ACC112 (cell line): ENCODE data around the gene ZSWIM6.

ENCODE experiments used
- H2AFZ ChIP-seq: fragments of 200-600 bp; sonication (generic); one replicate; pipeline ENCODE4 v1.6.0; 2017; ENCODE audit warnings: antibody characterized with exemption, low read length; ENCODE audit not compliant: unreplicated experiment
- H3K27ac ChIP-seq: fragments of 200-600 bp; sonication (generic); 2 replicates; pipeline ENCODE4 v1.5.1; 2014; ENCODE audit warnings: low read depth, mild to moderate bottlenecking, antibody characterized with exemption, low read length, moderate library complexity
- H3K27me3 ChIP-seq: fragments of 200-600 bp; sonication (generic); 2 replicates; pipeline ENCODE4 v1.6.1; 2014; ENCODE audit warnings: mild to moderate bottlenecking, antibody characterized with exemption, low read length, moderate library complexity, mixed read lengths; ENCODE audit not compliant: insufficient read depth
- H3K36me3 ChIP-seq: fragments of 200-600 bp; sonication (generic); 2 replicates; pipeline ENCODE4 v1.6.1; 2016; ENCODE audit warnings: mild to moderate bottlenecking, antibody characterized with exemption, low read length, moderate library complexity, mixed read lengths; ENCODE audit not compliant: insufficient read depth
- H3K4me1 ChIP-seq: fragments of 200-600 bp; sonication (generic); one replicate; pipeline ENCODE4 v1.6.1; 2016; ENCODE audit warnings: low read length, mixed read lengths; ENCODE audit not compliant: insufficient read depth, unreplicated experiment, control insufficient read depth
- H3K4me3 ChIP-seq: fragments of 200-600 bp; sonication (generic); 2 replicates; pipeline ENCODE4 v1.5.1; 2014; ENCODE audit warnings: mild to moderate bottlenecking, low read depth, low read length
- H3K79me2 ChIP-seq: fragments of 200-600 bp; sonication (generic); one replicate; pipeline ENCODE4 v1.6.0; 2016; ENCODE audit warnings: low read length; ENCODE audit not compliant: control insufficient read depth, unreplicated experiment, insufficient read depth

The ZSWIM6 gene

DNA sequence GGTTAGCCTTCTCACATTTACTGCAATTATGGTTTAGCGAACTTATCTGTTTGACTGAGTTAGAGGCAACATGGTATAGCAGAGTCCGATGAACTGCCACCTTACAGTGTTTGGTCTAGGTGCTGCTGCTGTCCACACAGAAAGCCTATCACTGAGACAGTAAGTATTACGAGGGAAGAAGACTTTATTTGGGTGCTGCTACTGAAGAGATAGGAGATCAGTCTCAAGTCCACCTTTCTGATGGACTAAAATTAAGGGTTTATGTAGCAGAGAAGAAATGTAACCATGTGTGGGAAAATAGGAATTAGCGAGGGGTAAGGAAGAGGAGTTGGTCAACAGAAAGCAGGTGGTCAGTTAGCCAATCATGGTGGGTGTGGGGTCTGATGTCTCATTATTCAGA, 109.7 kb downstream of the ZSWIM6 start:
- H3K36me3 ChIP-seq = peaks cover 10% of the 10 kb centered on the region; the same call in 1 of the 2 replicates
- H3K4me3 ChIP-seq = no peak overlapping the region
- H3K4me1 ChIP-seq = no peaks in the 10 kb centered on the region
- H3K79me2 ChIP-seq = peaks cover 55% of the 10 kb centered on the region
- H3K27ac ChIP-seq = no peak overlapping the region
- no peaks in the 10 kb centered on the region for H3K27me3 ChIP-seq
- no peak overlapping the region for H2AFZ ChIP-seq

DNA sequence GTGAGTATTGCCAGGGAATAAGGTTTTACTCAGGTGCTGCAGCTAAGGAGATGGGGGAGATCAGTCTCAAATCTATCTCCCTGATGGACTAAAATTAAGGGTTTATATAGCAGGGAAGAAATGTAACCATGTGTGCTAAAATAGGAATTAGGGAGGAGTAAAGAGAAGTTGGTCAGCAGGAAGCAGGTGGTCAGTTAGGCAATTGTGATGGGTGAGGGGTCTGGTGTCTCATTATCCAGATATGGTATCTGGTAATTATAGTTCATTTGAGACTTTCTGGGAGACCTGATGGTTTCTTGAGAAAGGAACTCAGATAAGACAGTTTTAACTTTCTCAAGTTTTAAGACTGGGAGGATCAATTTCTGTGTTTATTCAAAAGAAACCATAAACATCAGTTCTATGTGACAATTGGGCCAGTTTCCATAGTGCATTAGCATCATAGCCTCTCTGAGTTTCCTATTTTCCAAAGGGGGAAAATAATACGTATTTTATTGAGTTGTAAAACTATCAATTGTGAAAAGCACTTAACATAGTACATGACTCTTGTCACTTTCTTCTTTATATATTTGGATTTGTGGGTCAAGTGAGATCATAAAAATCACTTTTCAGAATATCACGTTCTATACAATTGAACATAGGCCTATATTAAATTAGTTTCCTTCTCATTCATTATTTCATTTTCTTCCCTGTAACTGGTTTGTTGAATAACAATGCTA, 115.9 kb downstream of the ZSWIM6 start:
- peaks cover 20% of the 10 kb centered on the region; the same call in 1 of the 2 replicates for H3K36me3 ChIP-seq

DNA sequence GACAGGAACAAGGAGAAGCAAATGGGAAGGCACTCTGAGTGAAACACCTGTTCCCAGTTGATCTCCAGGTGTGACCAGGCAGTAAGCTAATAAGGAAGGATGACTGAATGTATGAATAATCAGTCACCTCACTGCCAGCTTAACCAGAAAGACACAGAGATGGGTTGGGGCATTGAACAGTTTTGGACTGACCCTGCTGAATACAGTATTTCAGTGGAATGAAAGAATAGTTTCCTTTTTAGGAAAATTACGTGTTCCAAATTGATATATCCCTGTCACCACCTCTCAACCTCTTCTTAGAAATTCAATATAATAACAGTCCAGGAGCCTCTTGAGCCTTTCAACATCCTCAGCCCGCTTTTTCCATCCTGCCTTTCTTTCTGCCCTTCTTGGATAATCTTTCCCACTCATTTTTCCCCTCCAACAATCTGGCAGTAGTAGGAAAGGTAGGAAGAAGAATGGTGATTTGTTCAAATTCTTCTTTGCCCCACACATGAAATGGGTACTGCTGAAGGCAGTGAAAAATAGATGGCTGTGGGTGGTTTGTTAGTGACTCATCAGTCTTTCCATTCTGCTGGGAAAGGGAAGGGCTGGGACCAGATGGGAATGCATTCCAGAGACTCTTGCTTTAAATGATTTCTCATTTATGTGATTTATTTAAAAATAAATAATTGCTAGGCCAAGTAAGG, 117.9 kb downstream of the ZSWIM6 start:
- Histone ChIP-seq H3K79me2 (peaks cover 59% of the 10 kb centered on the region), H3K4me1 (peaks cover 29% of the 10 kb centered on the region), H3K36me3 (peaks cover 17% of the 10 kb centered on the region; the same call in 1 of the 2 replicates)

More for the DNA sequence above, 115.9 kb downstream of the ZSWIM6 start:
- Histone ChIP-seq H3K4me1 (peaks cover 29% of the 10 kb centered on the region), H3K27ac (no peak overlapping the region), H3K27me3 (no peaks in the 10 kb centered on the region), H3K79me2 (peaks cover 47% of the 10 kb centered on the region), H2AFZ (no peak overlapping the region), H3K4me3 (no peak overlapping the region)

DNA sequence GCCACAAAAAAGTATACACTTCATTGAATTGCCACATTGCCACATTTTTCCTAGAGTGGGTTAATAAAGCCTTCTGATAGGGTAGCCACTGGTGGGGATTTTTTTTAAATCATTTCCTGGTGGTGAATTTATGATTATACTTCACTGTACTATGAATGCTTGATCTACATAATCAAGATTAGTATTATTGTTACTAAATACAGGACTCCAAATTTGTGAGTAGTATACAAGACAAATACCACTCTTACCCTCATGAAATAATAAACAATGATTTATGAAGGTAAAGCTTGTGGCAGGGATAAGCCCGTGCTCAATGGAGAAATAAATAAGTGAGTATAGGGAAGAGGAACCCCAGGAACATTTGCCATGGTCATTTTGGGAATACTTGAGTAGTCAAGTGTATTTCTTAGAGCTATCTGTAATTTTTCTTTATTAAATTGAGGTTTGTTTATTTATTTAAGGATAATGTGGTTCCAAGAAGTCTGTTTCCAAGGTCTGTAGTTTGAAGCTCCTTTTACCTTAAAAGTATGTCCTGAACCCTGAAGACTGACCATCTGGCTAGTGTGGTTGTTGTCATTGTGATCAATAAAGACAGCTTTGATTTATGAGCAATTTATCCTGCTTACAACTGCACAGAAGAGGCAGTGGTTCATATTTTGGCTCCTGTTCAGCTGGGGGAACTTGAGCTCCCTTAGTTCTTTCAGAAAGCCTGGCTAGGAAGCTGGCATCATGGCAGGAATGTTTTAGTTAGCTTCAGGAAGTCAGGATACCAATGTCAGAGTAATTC, 118.6 kb downstream of the ZSWIM6 start:
- H3K36me3 ChIP-seq = peaks cover 17% of the 10 kb centered on the region; the same call in 1 of the 2 replicates
- H2AFZ ChIP-seq = no peak overlapping the region
- H3K79me2 ChIP-seq = peaks cover 64% of the 10 kb centered on the region
- H3K27me3 ChIP-seq = no peaks in the 10 kb centered on the region
- H3K27ac ChIP-seq = peak overlapping the region; percentile 93
- no peak overlapping the region for H3K4me3 ChIP-seq
- peaks cover 29% of the 10 kb centered on the region for H3K4me1 ChIP-seq

More for the DNA sequence above, 117.9 kb downstream of the ZSWIM6 start:
- H3K27me3 ChIP-seq = no peaks in the 10 kb centered on the region
- H2AFZ ChIP-seq = no peak overlapping the region
- H3K4me3 ChIP-seq = peak overlapping the region; percentile 21; the same call in 1 of the 2 replicates
- H3K27ac ChIP-seq = peak overlapping the region; percentile 93

DNA sequence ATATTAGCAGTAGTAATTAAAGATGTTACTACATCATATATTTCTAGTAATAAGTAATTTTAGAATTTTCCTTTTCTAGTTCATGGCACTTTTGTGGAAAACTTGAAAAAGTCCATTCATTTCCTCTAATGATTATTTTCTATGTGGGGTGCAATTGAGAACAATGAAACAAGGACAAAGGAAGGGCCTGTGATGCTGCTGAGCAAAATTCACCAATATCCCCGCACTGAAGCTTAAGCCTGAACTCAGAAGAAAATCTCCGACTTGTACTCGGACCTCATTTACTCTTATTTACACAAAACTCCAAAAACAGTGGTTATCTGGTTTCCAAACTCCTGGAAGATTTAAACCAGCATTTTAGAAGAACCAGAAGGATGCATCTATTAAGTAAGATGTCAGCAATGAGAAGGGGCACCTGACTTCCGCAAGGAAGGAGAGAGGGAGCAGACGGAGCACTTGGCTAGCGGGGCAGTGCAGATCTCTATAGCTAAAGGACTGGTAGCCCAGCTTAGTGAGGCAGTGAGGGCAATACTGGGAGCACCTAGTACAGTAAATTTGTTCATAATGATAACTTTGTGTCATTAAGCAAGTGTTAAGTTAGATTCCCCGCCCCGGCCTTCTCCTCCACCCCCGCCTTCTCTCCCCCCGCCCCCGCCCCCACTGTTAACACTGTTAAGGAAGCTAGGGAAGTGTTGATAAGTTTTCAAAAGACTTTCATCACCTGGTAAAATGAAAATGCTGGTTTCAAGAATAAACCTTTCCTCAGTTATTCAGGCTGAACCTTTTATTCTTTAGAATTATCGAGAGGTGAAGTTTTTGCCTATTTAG, 123.3 kb downstream of the ZSWIM6 start:
- no peak overlapping the region for H3K27ac ChIP-seq
- H3K79me2 ChIP-seq = peaks cover 68% of the 10 kb centered on the region

DNA sequence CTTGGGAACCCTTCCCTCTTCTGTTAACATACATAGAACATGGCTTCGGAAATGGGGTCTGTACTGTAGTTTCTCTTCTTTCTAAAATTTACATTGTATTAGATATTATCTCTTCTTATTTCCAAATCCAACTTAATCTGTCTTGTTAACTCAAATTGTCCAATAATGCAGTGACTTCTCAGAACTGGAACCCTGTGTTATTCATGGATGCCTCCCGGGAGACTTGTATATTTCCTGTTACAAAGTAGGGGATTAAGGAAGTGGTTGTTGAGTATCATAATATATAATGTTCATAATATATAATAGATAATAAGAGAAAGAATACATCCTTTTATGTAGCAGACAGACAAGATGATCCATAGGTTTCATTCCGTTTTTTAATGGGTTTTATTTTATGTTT, 128.4 kb downstream of the ZSWIM6 start:
- Histone ChIP-seq H3K4me1 (peaks cover 6% of the 10 kb centered on the region), H3K27ac (no peak overlapping the region), H3K79me2 (peaks cover 70% of the 10 kb centered on the region), H3K4me3 (no peak overlapping the region), H3K36me3 (no peaks in the 10 kb centered on the region; the same call in 1 of the 2 replicates), H2AFZ (no peak overlapping the region), H3K27me3 (no peaks in the 10 kb centered on the region)

More for the DNA sequence above, 123.3 kb downstream of the ZSWIM6 start:
- Histone ChIP-seq H3K27me3 (no peaks in the 10 kb centered on the region), H2AFZ (no peak overlapping the region), H3K36me3 (no peaks in the 10 kb centered on the region; the same call in 1 of the 2 replicates), H3K4me3 (no peak overlapping the region), H3K4me1 (peaks cover 24% of the 10 kb centered on the region)

DNA sequence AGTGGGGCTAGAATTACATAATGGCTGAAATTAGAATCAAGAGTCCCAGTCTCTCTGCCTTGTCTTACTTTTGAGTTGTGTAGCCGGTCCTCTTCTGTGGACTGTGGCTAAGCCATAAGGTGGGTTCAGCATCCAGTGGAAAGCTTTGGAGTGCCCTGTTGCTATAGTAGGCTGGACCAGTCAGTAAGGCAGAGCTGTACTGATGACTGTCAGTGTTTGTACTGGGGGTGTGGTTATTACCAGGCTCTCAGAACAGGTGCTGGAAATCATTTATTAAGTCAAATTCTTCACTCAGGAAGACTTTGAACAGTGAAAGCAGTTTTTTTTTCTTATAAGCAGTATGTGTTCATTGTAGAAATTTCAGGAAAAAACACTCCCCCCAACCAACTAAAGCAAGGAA, 129.4 kb downstream of the ZSWIM6 start:
- H3K27me3 ChIP-seq = no peaks in the 10 kb centered on the region
- no peak overlapping the region for H3K27ac ChIP-seq
- no peak overlapping the region for H3K4me3 ChIP-seq
- no peaks in the 10 kb centered on the region; the same call in 1 of the 2 replicates for H3K36me3 ChIP-seq
- H3K79me2 ChIP-seq = peaks cover 74% of the 10 kb centered on the region
- H2AFZ ChIP-seq = no peak overlapping the region
- peaks cover 11% of the 10 kb centered on the region for H3K4me1 ChIP-seq

DNA sequence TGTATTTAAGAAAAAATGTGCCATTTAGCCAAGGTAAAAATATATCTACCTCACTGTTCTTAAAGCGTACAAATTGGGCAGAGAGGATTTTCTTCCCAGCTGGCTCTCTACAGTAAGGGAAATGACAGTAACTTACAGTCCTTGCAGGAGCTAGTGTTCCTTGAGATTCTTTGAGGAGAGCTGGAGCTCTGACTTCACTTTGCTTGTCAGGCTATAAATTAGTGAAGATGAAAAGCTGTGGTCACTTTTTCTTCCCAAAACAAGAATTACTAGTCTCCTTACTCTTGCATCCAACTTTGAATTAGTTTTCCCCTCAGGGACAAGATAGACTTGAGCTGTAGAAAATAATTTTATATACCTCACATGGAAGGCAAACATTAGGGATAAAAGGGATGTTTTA, 129.9 kb downstream of the ZSWIM6 start:
- Histone ChIP-seq H3K4me3 (no peak overlapping the region), H3K4me1 (peaks cover 16% of the 10 kb centered on the region), H2AFZ (no peak overlapping the region), H3K27ac (no peak overlapping the region), H3K27me3 (no peaks in the 10 kb centered on the region), H3K79me2 (peaks cover 76% of the 10 kb centered on the region), H3K36me3 (no peaks in the 10 kb centered on the region; the same call in 1 of the 2 replicates)

DNA sequence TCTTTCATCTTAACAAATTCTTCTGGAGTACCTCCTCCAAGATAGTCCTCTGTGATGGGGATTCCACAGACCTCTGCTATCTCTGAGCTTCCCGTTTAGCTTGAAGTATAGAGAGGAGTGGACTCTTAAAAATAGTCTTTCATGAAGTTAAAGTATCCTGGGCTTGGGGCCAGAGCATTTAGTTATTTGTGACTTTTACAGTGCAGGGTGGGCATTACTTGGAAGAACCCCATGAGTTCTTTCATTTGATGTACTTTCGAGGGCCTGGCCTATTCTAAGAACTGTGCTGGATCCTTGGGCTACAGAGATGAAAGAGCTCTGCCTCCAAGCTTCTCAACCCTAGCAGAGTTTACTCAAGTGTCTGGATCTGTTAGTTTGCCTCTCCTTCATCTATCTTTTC, 131.5 kb downstream of the ZSWIM6 start:
- Histone ChIP-seq H3K4me1 (peaks cover 31% of the 10 kb centered on the region), H3K79me2 (peaks cover 70% of the 10 kb centered on the region), H2AFZ (no peak overlapping the region), H3K36me3 (no peaks in the 10 kb centered on the region; the same call in 1 of the 2 replicates), H3K27ac (no peak overlapping the region), H3K27me3 (no peaks in the 10 kb centered on the region), H3K4me3 (no peak overlapping the region)

DNA sequence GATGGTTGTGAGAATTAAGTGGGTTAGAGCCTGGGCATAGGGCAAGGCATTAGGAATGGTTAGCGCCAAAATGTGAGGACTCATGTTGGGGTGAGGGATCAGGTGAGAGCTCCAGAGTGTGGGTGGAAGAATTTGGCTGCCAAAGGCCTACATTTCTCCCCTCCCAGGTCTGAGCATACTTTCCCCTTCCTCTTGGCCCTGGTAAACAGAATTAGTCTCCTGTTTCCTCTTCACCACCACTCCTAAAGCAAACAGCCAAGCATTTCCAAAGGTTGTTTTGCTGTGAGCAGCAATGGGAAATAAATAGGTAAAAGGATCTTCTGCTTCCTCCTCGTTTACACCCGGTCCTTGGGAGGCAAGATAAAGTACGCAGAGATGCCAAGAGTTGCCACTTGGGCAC, 132.5 kb downstream of the ZSWIM6 start:
- H3K4me1 ChIP-seq = peaks cover 32% of the 10 kb centered on the region
- no peak overlapping the region for H3K4me3 ChIP-seq
- no peak overlapping the region for H2AFZ ChIP-seq
- H3K27ac ChIP-seq = no peak overlapping the region
- H3K79me2 ChIP-seq = peaks cover 73% of the 10 kb centered on the region
- H3K36me3 ChIP-seq = no peaks in the 10 kb centered on the region
- no peaks in the 10 kb centered on the region for H3K27me3 ChIP-seq
